Endodermal cell (in vitro differentiated cells): ENCODE data around the gene LRRC47. TPM values are rescaled to one million over a fixed set of nuclear protein-coding genes. Genes with fewer than 3 reads are reported as not detected.

Experiments
- DNase-seq: peaks from one replicate; pipeline ENCODE4 v3.0.0-alpha.2; 2017
- H3K27ac ChIP-seq: 2 replicates; pipeline ENCODE4 v1.5.1; 2013; ENCODE audit warnings: mild to moderate bottlenecking, low read depth, low read length, moderate library complexity
- H3K27me3 ChIP-seq: 2 replicates; pipeline ENCODE4 v1.6.1; 2013; ENCODE audit warnings: mild to moderate bottlenecking, low read length, moderate library complexity; ENCODE audit not compliant: insufficient read depth, control insufficient read depth, poor library complexity, severe bottlenecking
- H3K36me3 ChIP-seq: 2 replicates; pipeline ENCODE4 v1.7.0; 2013; ENCODE audit warnings: mild to moderate bottlenecking, low read length, moderate library complexity; ENCODE audit not compliant: control insufficient read depth, insufficient read depth
- H3K4me1 ChIP-seq: one replicate; pipeline ENCODE4 v1.7.0; 2013; ENCODE audit warnings: low read length; ENCODE audit not compliant: control insufficient read depth, insufficient read depth
- H3K4me3 ChIP-seq: 2 replicates; pipeline ENCODE4 v1.5.1; 2013; ENCODE audit warnings: mild to moderate bottlenecking, low read length, moderate library complexity
- H3K9ac ChIP-seq: 2 replicates; pipeline ENCODE4 v1.6.1; 2013; ENCODE audit warnings: mild to moderate bottlenecking, low read length, moderate library complexity; ENCODE audit not compliant: poor library complexity, severe bottlenecking; ENCODE audit errors: extremely low read depth
- H3K9me3 ChIP-seq: 2 replicates; pipeline ENCODE4 v1.6.1; 2013; ENCODE audit warnings: mild to moderate bottlenecking, low read length, moderate library complexity; ENCODE audit not compliant: control insufficient read depth
- H3K27ac Mint-ChIP-seq: 2 replicates; pipeline ENCODE4 v1.8.0; 2020; ENCODE audit warnings: mixed read lengths
- H3K27me3 Mint-ChIP-seq: 2 replicates; pipeline ENCODE4 v1.8.0; 2021; ENCODE audit warnings: mild to moderate bottlenecking, mixed read lengths; ENCODE audit not compliant: insufficient read depth
- H3K36me3 Mint-ChIP-seq: 2 replicates; pipeline ENCODE4 v1.8.0; 2020; ENCODE audit warnings: low read depth, mixed read lengths
- H3K4me1 Mint-ChIP-seq: 2 replicates; pipeline ENCODE4 v1.8.0; 2020; ENCODE audit warnings: mixed read lengths
- H3K4me3 Mint-ChIP-seq: 2 replicates; pipeline ENCODE4 v1.8.0; 2020; ENCODE audit warnings: mild to moderate bottlenecking, moderate library complexity, mixed read lengths
- H3K9me3 Mint-ChIP-seq: 2 replicates; pipeline ENCODE4 v1.8.0; 2020; ENCODE audit warnings: mild to moderate bottlenecking, mixed read lengths
- WGBS, 2 experiments: methylation state at CpG; one replicate each; pipeline versions ENCODE4 v1.1.5 to v1.1.7; 2013; ENCODE audit warnings: missing lambda C conversion rate in 2 of 2, mixed read lengths in 1 of 2; ENCODE audit not compliant: insufficient coverage in 1 of 2, insufficient read length in 1 of 2; 5-methylcytosine and 5-hydroxymethylcytosine counted together
- total RNA-seq, 2 donors: library from RNA; stranded (reverse); fragmentation: NEBNext Ultra II Directional in 1 of 2; extraction: Animal tissue kit (Norgen Biotek cat#: 25700) in 1 of 2; gene quantifications; 2 replicates in 1 of 2; 3 replicates in 1 of 2; pipeline ENCODE4 v1.2.1, GENCODE V29; 2021
- TF ChIP-seq, protein P1 (sequence below): fragments of 200-600 bp; sonication (generic); conservative IDR thresholded peaks from 2 replicates; pipeline ENCODE4 v1.5.0; 2021; ENCODE audit warnings: antibody characterized with exemption, mild to moderate bottlenecking

LRRC47 gene
- total RNA-seq, 2 donors from 2014 or later = 49.9 to 59.7 TPM

GRCh38 chr1:3838788-3839187, 42.5 kb upstream of the LRRC47 start:
- no peak overlapping the region for H3K4me3 Mint-ChIP-seq
- H3K27ac Mint-ChIP-seq = no peak overlapping the region
- WGBS, 2 experiments = 90 to 94% methylated on average over 10 to 11 of the region's 11 CpGs
- H3K27me3 Mint-ChIP-seq = no peaks in the 10 kb centered on the region
- H3K36me3 Mint-ChIP-seq = peaks cover 76% of the 10 kb centered on the region
- no peaks in the 10 kb centered on the region for H3K4me1 ChIP-seq
- DNase-seq = no peak
- peaks cover 43% of the 10 kb centered on the region for H3K36me3 ChIP-seq
- H3K9me3 ChIP-seq = peaks cover 15% of the 10 kb centered on the region
- H3K4me1 Mint-ChIP-seq = no peaks in the 10 kb centered on the region
- TF ChIP-seq, protein P1, sequence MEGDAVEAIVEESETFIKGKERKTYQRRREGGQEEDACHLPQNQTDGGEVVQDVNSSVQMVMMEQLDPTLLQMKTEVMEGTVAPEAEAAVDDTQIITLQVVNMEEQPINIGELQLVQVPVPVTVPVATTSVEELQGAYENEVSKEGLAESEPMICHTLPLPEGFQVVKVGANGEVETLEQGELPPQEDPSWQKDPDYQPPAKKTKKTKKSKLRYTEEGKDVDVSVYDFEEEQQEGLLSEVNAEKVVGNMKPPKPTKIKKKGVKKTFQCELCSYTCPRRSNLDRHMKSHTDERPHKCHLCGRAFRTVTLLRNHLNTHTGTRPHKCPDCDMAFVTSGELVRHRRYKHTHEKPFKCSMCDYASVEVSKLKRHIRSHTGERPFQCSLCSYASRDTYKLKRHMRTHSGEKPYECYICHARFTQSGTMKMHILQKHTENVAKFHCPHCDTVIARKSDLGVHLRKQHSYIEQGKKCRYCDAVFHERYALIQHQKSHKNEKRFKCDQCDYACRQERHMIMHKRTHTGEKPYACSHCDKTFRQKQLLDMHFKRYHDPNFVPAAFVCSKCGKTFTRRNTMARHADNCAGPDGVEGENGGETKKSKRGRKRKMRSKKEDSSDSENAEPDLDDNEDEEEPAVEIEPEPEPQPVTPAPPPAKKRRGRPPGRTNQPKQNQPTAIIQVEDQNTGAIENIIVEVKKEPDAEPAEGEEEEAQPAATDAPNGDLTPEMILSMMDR = no peak
- H3K9ac ChIP-seq = no peak overlapping the region
- no peak overlapping the region for H3K4me3 ChIP-seq
- H3K27me3 ChIP-seq = no peaks in the 10 kb centered on the region
- H3K9me3 Mint-ChIP-seq = peaks cover 12% of the 10 kb centered on the region
- no peak overlapping the region for H3K27ac ChIP-seq

GRCh38 chr1:3837685-3838084, 41.4 kb upstream of the LRRC47 start:
- H3K9ac ChIP-seq = no peak overlapping the region
- Mint-ChIP-seq H3K27ac (no peak overlapping the region), H3K4me3 (no peak overlapping the region), H3K9me3 (peaks cover 12% of the 10 kb centered on the region), H3K27me3 (no peaks in the 10 kb centered on the region), H3K36me3 (peaks cover 75% of the 10 kb centered on the region), H3K4me1 (no peaks in the 10 kb centered on the region)
- 98 to 100% methylated on average over 1 of the region's 1 CpG for WGBS, 2 experiments
- no peak overlapping the region for H3K27ac ChIP-seq
- DNase-seq = no peak
- H3K9me3 ChIP-seq = peaks cover 15% of the 10 kb centered on the region
- H3K4me1 ChIP-seq = no peaks in the 10 kb centered on the region
- peaks cover 52% of the 10 kb centered on the region for H3K36me3 ChIP-seq
- H3K4me3 ChIP-seq = no peak overlapping the region
- TF ChIP-seq, protein P1 = no peak
- H3K27me3 ChIP-seq = no peaks in the 10 kb centered on the region

DNA sequence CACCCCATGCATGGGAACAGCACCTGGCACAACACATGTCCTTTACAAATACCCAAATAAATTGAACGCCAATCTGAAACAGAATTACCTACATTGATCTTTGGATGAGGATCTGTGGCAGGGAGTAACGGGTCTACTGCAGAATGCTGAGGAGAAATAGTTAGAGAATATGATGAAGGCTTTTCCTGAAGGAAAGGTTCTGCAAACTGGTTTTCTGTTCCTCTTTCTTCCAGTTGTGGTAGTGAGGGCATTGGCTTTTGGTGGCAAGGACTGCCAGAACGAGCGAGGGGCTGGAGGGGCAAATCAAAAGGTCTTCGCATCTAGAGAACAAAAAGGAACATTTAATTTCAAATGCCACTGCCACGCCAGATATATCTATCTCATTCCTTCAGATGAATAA, 40.9 kb upstream of the LRRC47 start:
- WGBS, 2 experiments = 92 to 100% methylated on average over 1 to 6 of the region's 6 CpGs
- no peak overlapping the region for H3K27ac ChIP-seq
- no peaks in the 10 kb centered on the region for H3K27me3 ChIP-seq
- no peak overlapping the region for H3K9ac ChIP-seq
- H3K9me3 ChIP-seq = peaks cover 15% of the 10 kb centered on the region
- TF ChIP-seq, protein P1 = no peak
- peaks cover 57% of the 10 kb centered on the region for H3K36me3 ChIP-seq
- H3K4me1 ChIP-seq = no peaks in the 10 kb centered on the region
- H3K27ac Mint-ChIP-seq = no peak overlapping the region
- DNase-seq = no peak
- no peak overlapping the region for H3K4me3 Mint-ChIP-seq
- no peak overlapping the region for H3K4me3 ChIP-seq
- H3K27me3 Mint-ChIP-seq = no peaks in the 10 kb centered on the region
- no peaks in the 10 kb centered on the region for H3K4me1 Mint-ChIP-seq
- H3K36me3 Mint-ChIP-seq = peaks cover 75% of the 10 kb centered on the region
- peaks cover 12% of the 10 kb centered on the region for H3K9me3 Mint-ChIP-seq
